HL-60 (cell line): ENCODE measurements around the gene MCM3AP.

ENCODE experiments used
- DNase-seq, 2 experiments: peaks; one replicate each; pipeline ENCODE4 v3.0.0-alpha.2; 2010 to 2020; ENCODE audit warnings: low read depth in 1 of 2, low spot score in 1 of 2
- H3K27ac ChIP-seq: fragments of 250-450 bp; sonication (Bioruptor Pico); replicated peaks from 2 replicates; pipeline ENCODE4 v1.5.1; 2020; ENCODE audit warnings: mild to moderate bottlenecking, moderate library complexity
- H3K27me3 ChIP-seq: fragments of 250-450 bp; sonication (Bioruptor Pico); 2 replicates; pipeline ENCODE4 v1.5.1; 2021; ENCODE audit warnings: mild to moderate bottlenecking, moderate library complexity; ENCODE audit not compliant: insufficient read depth, poor library complexity, severe bottlenecking
- H3K4me3 ChIP-seq: replicated peaks from 2 replicates; pipeline ENCODE4 v1.5.1; 2011; ENCODE audit warnings: mild to moderate bottlenecking, control low read depth, low read length; ENCODE audit not compliant: insufficient read depth
- CTCF ChIP-seq: IDR thresholded peaks from one replicate; pipeline ENCODE4 v1.5.1; 2011; ENCODE audit warnings: low read length, control low read depth, inconsistent platforms; ENCODE audit not compliant: insufficient read depth
- GABPA ChIP-seq: IDR thresholded peaks from 2 replicates; pipeline ENCODE4 v1.6.1; 2012; ENCODE audit warnings: low read depth
- POLR2AphosphoS5 ChIP-seq: IDR thresholded peaks from 2 replicates; pipeline ENCODE4 v1.6.1; 2012; ENCODE audit warnings: low read depth
- SPI1 ChIP-seq: IDR thresholded peaks from 2 replicates; pipeline ENCODE4 v1.6.1; 2012; ENCODE audit warnings: low read depth, mild to moderate bottlenecking, borderline replicate concordance
- TF ChIP-seq, protein P1 (sequence below): IDR thresholded peaks from 2 replicates; pipeline ENCODE4 v1.6.1; 2012; ENCODE audit warnings: low read depth; ENCODE audit not compliant: insufficient replicate concordance

The MCM3AP gene

GRCh38 chr21:46250146-46250725 is 35.2 kb downstream of the MCM3AP start:
- TF ChIP-seq SPI1: peak; percentile 45; the same call in 1 of the 2 replicates
- TF ChIP-seq, protein P1, sequence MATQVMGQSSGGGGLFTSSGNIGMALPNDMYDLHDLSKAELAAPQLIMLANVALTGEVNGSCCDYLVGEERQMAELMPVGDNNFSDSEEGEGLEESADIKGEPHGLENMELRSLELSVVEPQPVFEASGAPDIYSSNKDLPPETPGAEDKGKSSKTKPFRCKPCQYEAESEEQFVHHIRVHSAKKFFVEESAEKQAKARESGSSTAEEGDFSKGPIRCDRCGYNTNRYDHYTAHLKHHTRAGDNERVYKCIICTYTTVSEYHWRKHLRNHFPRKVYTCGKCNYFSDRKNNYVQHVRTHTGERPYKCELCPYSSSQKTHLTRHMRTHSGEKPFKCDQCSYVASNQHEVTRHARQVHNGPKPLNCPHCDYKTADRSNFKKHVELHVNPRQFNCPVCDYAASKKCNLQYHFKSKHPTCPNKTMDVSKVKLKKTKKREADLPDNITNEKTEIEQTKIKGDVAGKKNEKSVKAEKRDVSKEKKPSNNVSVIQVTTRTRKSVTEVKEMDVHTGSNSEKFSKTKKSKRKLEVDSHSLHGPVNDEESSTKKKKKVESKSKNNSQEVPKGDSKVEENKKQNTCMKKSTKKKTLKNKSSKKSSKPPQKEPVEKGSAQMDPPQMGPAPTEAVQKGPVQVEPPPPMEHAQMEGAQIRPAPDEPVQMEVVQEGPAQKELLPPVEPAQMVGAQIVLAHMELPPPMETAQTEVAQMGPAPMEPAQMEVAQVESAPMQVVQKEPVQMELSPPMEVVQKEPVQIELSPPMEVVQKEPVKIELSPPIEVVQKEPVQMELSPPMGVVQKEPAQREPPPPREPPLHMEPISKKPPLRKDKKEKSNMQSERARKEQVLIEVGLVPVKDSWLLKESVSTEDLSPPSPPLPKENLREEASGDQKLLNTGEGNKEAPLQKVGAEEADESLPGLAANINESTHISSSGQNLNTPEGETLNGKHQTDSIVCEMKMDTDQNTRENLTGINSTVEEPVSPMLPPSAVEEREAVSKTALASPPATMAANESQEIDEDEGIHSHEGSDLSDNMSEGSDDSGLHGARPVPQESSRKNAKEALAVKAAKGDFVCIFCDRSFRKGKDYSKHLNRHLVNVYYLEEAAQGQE: no peak
- no peak for TF ChIP-seq GABPA
- no peak for TF ChIP-seq CTCF
- no peak for TF ChIP-seq POLR2AphosphoS5
- peak in 1 of 2 experiments; percentile 33 for DNase-seq
- Histone ChIP-seq H3K27ac (no peak overlapping the region), H3K27me3 (no peaks in the 10 kb centered on the region), H3K4me3 (no peak overlapping the region)

GRCh38 chr21:46248827-46249226 is 36.6 kb downstream of the MCM3AP start:
- DNase-seq: no peak
- Histone ChIP-seq H3K27ac (no peak overlapping the region), H3K4me3 (no peak overlapping the region), H3K27me3 (no peaks in the 10 kb centered on the region)
- no peak for TF ChIP-seq SPI1
- TF ChIP-seq POLR2AphosphoS5: no peak
- no peak for TF ChIP-seq GABPA
- no peak for TF ChIP-seq CTCF
- TF ChIP-seq, protein P1: no peak

GRCh38 chr21:46248422-46248782 is 37.0 kb downstream of the MCM3AP start:
- Histone ChIP-seq H3K27me3 (no peaks in the 10 kb centered on the region), H3K27ac (no peak overlapping the region), H3K4me3 (no peak overlapping the region)
- TF ChIP-seq, protein P1: no peak
- TF ChIP-seq POLR2AphosphoS5 (no peak), GABPA (no peak), CTCF (no peak), SPI1 (no peak)
- DNase-seq: no peak
